ENCODE data around the gene CCDC88B.

GRCh38 chr11:64378335-64378880 lies 38.4 kb downstream of the CCDC88B start:
- TF ChIP-seq REST (IDR thresholded peaks at IDR 0.05; ENCODE audit: insufficient read depth in 1 of 2, low read depth in 2 of 2, low read length in 1 of 2): no peak
- TF ChIP-seq CTCF (IDR thresholded peaks at IDR 0.05): no peak
- no peak for TF ChIP-seq SIN3A (IDR thresholded peaks at IDR 0.05; ENCODE audit: borderline replicate concordance, insufficient read depth, low read depth, low read length)
- TF ChIP-seq POLR2AphosphoS5 (IDR thresholded peaks at IDR 0.05; ENCODE audit: low read depth, low read length): no peak
- TF ChIP-seq TCF7L2 (IDR thresholded peaks at IDR 0.05; ENCODE audit: low read depth, low read length): no peak

Data from Panc1 (cell line).